Upper lobe of left lung (tissue), 6 donors: ENCODE results near the gene C17orf58. TPM values are rescaled to one million over a fixed set of nuclear protein-coding genes. Genes with fewer than 3 reads are reported as not detected.

Source experiments
- ATAC-seq, 2 donors: fragments of 200-7000 bp; cut with Tn5 transposase; one replicate each; pipeline ENCODE4 v1.9.1; 2022; ENCODE audit warnings: mild to moderate bottlenecking in 2 of 2, moderate library complexity in 2 of 2; ENCODE audit not compliant: low FRiP score in 2 of 2
- DNase-seq, 2 donors: peaks; one replicate each; pipeline ENCODE4 v3.0.0-alpha.2; 2019 to 2020
- H3K27ac ChIP-seq, 4 donors: fragments of 200-600 bp; sonication (generic); one replicate each; pipeline ENCODE4 v1.5.1; 2016 to 2019
- H3K27me3 ChIP-seq, 4 donors: fragments of 200-600 bp; sonication (generic); one replicate each; pipeline ENCODE4 v1.5.1; 2017 to 2019
- H3K36me3 ChIP-seq, 4 donors: fragments of 200-600 bp; sonication (generic); one replicate each; pipeline ENCODE4 v1.5.1; 2016 to 2019
- H3K4me1 ChIP-seq, 4 donors: fragments of 200-600 bp; sonication (generic); one replicate each; pipeline ENCODE4 v1.5.1; 2018 to 2019
- H3K4me3 ChIP-seq, 4 donors: fragments of 200-600 bp; sonication (generic); one replicate each; pipeline ENCODE4 v1.5.1; 2017 to 2019; ENCODE audit warnings: mild to moderate bottlenecking in 2 of 4, moderate library complexity in 1 of 4
- H3K9me3 ChIP-seq, 4 donors: fragments of 200-600 bp; sonication (generic); one replicate each; pipeline ENCODE4 v1.5.1; 2018 to 2019
- CTCF ChIP-seq, 6 experiments: fragments of 450-650 bp in 4 of 6; fragments of 200-600 bp in 2 of 6; sonication (generic) in 2 of 6; IDR thresholded peaks; one replicate each; pipeline ENCODE4 v1.5.1; 2016 to 2019; ENCODE audit warnings: antibody characterized with exemption in 6 of 6
- EP300 ChIP-seq, 4 donors: sonication (generic); formaldehyde crosslinking; IDR thresholded peaks; one replicate each; pipeline ENCODE4 v1.5.1; 2017; ENCODE audit warnings: antibody characterized with exemption in 4 of 4, control low read depth in 2 of 4
- POLR2A ChIP-seq, 4 donors: fragments of 450-650 bp; IDR thresholded peaks; one replicate each; pipeline ENCODE4 v1.5.1; 2016 to 2017; ENCODE audit warnings: antibody characterized with exemption in 4 of 4, mild to moderate bottlenecking in 2 of 4
- WGBS, 2 donors: methylation state at CpG; one replicate each; pipeline ENCODE4 v1.1.5; 2017 to 2018; 5-methylcytosine and 5-hydroxymethylcytosine counted together
- small RNA-seq, 4 donors: library from RNA; depleted of rRNA; stranded (forward); fragments of <200 nt; gene quantifications; one replicate each; pipeline ENCODE3, GENCODE V24; 2016
- total RNA-seq, 6 donors: library from RNA; depleted of rRNA in 4 of 6; stranded (reverse); fragments of >200 nt in 4 of 6; gene quantifications; one replicate each; pipeline versions ENCODE4 v1.1.0 to v1.2.1, GENCODE V29; 2016 to 2021
- donor health status: DM: no; HTN: no; CAD: no; lungs with moderate emphysema.
- donor health status: DM: no; HTN: yes; CAD: no; lungs with severe emphysema.

C17orf58 gene
- total RNA-seq, 6 donors from 2014 or later: 4.2 to 21.0 (median 8.2) TPM

- ATAC-seq (no peak), DNase-seq (no peak)
- peaks cover 31 to 89% (median 72%) of the 10 kb centered on the region in 4 donors for H3K36me3 ChIP-seq
These were observed 53.5 kb downstream of the C17orf58 start for GRCh38 chr17:67942810-67943209.

More at GRCh38 chr17:67942810-67943209, 53.5 kb downstream of the C17orf58 start:
- Histone ChIP-seq H3K27ac (no peak overlapping the region), H3K27me3 (no peaks in the 10 kb centered on the region), H3K9me3 (no peaks in the 10 kb centered on the region), H3K4me3 (no peak overlapping the region), H3K4me1 (no peaks in the 10 kb centered on the region)
- TF ChIP-seq CTCF (IDR thresholded peaks at IDR 0.05) (peak in 1 of 6 experiments; percentile 5), POLR2A (IDR thresholded peaks at IDR 0.05) (no peak), EP300 (IDR thresholded peaks at IDR 0.05) (no peak)
- WGBS, 2 donors: 96% methylated on average over 3 of the region's 3 CpGs

Small RNA genes within 50 kb of the gene (small RNA-seq; reads per million reads assigned to genes)
- gene RN7SL622P: 0 reads per million in 4 donors

Other genes with a start within 250 kb of the C17orf58 start
- gene BPTF, start 171.0 kb downstream of the C17orf58 start, total RNA-seq: 100 to 1,000 TPM in 2 of 6 donors, 10 to 100 TPM in 4; 67.3 to 163 (median 79.7) TPM
- gene KPNA2, start 39.3 kb upstream of the C17orf58 start, total RNA-seq: 10 to 100 TPM; 10.7 to 39.4 (median 26.7) TPM